GM21515 (cell line): ENCODE data around the gene HPSE.
"Not testable (repeated sequence)": the region's sequence is repeated elsewhere in the genome, so short reads cannot be mapped to it uniquely, and the experiment has no call there.

Source experiments
- ATAC-seq: cut with Tn5 transposase; IDR thresholded peaks from one replicate; pipeline ENCODE4 v1.9.1; 2021; ENCODE audit not compliant: unreplicated experiment

HPSE gene

DNA sequence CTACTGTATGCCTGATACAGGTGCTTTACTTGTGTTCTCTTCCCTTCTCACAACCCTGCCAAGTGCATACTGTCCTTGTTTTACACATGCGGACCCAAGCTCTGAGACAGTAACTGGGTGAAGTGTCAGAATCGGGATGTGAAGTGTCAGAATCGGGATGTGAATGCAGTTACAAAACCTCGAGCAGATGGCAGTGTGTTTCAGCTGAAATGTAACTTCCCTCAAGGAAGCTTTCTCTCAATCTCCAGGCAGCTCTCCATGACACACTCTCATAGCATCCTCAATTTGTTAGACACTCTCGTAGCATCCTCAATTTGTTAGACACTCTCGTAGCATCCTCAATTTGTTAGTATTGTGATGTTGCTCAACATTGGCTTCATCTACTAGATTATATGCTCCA lies 1.1 kb upstream of the HPSE start:
- no peak for ATAC-seq

DNA sequence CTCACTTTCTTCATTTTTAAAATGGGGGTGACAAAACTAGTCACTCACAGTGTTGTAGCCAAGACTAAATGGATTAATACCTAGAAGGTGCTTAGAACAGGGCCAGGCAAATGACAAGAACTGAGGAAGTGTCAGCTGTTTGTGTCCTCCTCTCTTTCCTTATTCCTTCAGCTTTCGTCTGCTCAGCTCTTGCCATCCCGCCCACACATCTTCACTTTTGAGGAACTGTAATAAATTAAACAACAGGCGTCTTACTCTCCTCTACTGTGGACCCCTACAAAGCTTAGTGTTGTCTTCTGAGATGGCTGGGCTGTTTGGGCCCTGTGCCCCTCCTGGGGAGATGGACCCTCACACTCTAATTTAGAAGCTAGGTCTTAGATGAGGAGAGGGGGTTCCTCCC lies 2.7 kb downstream of the HPSE start:
- ATAC-seq = no peak

DNA sequence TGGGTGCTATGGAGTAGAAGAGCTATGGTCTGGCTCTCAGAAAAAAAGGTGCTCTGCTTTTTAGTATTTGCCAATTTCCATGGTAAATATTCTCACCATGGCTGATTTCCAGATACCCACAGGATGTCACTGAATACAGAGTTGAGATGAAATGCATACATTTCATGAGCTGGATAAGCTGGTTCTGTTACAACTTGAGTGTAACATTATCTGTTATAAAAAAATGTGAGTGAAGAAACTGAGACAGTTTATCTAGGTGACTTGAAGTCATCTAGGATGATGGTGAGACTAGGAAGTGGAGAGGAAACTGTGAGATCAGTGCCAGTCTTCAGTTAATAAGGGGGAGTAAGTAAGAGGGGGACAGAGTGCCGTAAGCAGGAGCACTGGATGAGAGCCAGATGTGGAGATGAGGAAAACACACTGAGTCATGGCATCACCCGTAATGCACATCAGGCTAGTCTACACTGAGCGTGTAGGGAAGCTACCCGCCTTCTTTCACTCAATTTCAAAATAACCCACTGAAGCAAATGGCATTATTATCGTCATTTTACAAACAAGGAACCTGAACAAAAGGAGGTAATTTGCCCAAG lies 5.0 kb downstream of the HPSE start:
- ATAC-seq = no peak

DNA sequence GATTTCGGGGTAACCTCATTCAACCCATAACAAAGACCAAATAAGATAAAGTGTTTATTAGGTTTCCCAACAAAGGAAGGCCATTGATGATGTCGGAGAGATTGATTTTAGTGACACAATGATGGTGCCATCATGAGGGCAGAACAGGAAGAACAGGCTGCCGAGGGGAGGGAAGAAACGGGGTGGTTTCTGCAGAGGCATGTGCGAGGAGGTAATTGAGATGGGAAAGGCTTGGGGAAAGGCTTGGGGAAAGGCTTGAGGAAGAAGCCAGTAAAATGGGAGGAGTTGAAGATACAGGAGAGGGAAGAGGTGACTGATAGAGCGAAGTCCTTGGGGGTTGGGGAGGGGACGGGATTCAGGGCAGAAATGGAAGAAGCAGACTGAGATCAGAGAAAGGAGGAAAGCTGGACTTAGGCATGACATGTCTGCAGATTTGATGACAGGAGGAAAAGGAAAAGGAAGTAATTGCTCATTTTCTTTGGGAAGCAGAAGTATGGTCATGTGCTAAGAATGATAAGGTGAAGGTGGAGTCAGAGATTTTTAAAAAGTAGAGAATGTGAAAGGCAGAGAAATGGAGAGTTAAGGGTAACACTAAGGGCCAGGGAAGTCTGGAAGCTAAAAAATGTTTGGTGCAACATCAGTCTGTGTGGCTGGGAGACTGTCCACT lies 6.0 kb downstream of the HPSE start:
- ATAC-seq = no peak

DNA sequence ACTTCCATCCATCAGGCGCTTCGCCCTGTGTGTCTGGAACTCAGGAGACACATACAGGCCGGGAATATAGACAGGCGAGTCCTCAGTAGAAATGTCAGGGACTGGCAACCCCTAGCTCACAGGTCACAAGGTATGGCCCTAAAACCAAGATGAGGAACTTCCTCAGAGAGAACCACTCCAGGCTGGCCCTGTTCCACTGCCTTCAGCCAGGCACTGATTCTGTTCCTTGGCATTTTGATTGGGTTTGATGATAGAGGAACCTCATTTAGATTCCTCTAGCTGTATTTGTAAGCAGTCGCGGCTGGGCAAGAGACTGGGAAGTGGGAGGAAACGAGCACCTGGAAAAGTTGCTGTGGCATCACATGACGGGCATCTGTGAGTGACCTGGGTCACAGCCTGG lies 8.1 kb downstream of the HPSE start:
- ATAC-seq = no peak

DNA sequence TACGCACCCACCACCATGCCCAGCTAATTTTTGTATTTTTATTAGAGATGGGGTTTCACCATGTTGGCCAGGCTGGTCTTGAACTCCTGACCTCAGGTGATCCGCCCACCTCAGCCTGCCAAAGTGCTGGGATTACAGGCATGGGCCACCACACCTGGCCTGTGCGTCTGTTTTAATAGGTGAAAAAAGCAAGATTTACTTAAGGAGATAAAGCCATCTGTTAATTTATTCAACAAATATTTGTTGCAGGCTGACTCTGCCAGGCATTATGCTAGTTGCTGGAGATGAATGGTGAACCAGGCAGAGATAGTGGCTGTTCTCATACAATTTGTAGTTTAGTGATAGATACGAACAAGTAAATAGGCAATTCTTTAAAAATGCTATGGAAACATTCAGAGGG lies 9.3 kb downstream of the HPSE start:
- ATAC-seq = not testable (repeated sequence)

DNA sequence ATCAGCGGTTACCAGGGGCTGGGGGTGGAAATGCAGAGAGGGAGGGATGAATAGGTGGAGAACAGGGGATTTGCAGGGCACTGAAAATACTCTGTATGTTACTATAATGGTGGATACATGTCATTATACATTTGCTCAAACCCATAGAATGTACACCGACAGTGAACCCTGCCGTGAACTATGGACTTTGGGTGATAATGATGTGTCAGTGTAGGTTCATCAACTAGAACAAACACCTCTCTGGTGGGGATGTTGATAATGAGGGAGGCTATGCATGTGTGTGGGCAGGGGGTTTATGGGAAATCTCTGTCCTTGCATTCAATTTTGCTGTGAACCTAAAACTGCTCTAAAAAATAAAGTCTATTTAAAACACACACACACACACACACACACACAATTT lies 11.5 kb downstream of the HPSE start:
- no peak for ATAC-seq

DNA sequence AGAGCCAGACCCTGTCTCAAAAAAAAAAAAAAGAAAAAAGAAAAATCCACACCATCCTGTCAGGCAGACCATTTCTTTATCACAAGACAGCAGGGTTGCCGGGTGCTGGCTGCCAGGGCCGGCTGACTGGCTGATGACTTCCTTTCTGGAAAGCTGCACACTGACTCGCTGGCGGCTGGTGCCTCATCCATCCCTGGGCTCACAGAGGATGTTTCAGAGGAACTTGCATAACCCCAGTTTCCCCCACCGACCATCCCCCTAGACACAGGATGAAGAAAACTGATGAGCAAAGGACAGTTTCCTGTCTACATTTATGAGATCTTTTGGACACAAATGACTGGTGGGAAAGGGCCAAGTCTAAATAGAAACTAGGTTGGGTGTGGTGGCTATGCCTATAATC lies 14.1 kb downstream of the HPSE start:
- ATAC-seq = no peak

DNA sequence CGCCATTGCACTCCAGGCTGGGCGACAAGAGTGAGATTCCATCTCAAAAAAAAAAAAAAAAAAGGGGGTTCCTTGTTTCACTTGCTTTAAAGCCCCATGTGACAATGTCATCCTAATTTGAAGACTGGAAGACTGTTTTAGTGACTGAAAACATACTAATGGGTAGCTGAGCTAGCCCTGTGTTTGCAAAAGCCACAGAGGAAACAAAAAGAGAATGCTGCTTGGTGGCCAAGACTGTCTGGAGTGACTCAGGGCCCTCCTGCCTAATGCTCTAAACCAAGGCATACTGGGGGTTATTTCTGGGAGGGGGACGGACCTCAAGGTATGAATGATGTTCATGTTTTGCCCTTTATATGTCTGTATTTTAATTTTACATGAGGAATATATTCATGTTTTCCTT lies 16.0 kb downstream of the HPSE start:
- ATAC-seq = no peak

DNA sequence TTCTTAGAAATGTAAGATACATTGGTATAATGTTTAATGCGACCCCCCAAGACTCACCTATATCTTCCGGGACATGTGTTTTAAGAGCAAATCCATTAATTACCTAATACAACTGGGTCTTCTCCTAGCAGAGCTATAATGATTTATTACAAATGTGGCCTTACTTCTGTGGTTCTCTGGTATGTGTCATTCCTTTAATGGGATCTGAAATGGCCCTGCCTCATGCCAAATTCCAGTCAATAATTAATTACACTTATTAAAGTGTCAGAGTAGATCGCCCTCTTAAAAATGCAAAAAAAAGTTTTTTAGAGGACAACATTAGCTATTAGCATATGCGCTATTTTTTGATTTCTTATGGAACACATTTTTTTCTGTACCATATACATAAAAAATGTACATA lies 17.0 kb downstream of the HPSE start:
- no peak for ATAC-seq

DNA sequence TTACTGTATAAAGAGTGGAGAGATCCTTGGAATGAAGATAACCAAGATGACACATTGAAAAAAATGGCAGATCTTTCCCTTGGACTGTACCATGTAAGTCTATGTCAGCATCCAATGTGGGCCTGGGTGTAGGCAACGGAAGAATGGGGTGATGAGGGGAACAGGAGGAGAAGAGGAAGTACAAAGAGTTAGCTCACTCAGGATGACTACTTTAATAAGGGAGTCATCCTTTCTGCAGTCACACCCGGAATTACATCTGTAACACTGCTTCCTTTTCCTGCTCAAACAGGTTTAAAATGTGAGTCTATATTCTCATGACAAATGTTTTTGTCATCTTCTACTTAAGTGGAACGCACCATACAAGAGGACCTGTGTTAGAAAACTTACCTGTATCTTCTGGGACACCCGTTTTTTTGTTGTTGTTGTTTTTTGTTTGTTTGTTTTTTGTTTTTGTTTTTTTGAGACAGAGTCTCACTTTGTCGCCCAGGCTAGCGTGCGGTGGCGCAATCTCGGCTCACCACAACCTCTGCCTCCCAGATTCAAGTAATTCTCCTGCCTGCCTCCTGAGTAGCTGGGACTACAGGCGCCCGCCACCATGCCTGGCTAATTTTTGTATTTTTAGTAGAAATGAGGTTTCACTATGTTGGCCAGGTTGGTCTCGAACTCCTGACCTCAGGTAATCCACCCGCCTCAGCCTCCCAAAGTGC lies 18.0 kb downstream of the HPSE start:
- no peak for ATAC-seq

DNA sequence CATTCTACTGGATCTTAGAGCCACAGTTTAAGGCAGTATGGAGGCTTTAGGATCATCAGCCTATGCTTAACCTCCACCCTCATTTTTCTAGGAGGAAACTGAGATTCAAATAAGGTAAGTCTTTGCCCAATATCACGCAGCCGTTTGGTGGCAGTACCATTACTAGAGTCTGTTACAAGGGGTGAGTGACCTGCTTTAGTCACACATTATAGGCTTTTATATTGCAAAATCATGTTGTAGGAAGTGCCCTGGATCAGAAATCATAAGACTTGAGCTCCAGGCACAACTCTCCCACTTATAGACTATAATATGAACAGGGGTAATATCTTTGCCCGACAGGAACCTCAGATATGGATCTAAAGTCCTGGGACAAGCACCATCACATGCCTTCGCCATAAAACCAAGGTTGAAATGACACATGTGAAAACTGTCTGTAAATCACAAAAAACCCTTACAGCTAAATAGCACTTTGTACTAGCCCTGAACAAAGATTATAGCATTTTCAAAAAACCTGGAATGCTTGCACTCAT lies 19.2 kb downstream of the HPSE start:
- ATAC-seq = no peak

DNA sequence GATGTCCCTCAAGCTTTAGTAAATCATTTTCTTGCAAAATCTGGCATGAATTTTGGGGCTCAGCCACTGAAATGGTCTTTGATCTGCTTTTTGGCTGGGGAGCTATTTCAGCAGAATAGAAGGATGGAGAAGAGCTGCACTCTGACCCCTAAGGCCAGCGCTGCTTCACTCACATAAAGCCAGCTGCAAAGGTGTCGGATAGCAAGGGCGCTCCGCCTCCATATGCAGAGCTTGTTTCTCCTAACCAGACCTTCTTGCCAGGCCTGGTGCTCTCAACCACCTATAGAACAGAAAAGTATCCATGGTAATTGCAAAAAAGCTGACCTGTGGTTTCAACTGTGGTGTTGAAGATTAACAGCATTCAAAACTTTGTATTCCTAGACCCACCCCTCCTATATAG lies 26.0 kb downstream of the HPSE start:
- no peak for ATAC-seq

DNA sequence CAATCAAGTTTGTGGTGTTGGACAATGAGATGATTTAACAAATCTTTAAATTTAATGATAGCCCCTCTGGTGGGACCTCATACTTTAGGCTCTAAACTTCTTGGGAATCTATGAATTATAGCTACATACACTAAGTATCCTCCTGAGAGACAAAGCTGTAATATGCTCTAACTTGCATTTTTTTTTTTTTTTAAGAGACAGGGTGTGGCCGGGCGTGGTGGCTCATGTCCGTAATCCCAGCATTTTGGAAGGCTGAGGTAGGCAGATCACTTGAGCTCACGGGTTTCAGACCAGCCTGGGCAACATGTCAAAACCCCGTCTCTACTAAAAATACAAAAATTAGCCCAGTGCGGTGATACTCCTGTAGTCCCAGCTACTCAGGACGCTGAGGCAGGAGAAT lies 26.7 kb downstream of the HPSE start:
- ATAC-seq = no peak

DNA sequence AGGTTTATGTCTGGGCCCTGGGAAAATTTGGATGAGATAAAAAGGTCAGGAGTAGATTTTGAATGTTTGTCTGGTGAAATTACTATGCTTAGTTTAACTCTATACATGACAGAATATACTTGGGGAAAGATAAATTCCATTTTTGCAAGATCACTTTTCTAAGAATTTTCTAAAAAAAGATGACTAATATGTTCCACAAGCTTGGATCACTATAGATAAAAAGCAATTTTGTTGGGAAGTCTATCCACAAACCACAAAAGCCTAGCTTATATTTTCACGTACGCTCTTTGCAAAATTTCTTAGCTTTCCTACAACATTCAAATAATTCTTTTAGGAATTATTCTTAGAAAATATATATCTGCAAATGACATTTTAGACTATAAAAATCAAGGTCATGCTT lies 29.5 kb downstream of the HPSE start:
- ATAC-seq = no peak

DNA sequence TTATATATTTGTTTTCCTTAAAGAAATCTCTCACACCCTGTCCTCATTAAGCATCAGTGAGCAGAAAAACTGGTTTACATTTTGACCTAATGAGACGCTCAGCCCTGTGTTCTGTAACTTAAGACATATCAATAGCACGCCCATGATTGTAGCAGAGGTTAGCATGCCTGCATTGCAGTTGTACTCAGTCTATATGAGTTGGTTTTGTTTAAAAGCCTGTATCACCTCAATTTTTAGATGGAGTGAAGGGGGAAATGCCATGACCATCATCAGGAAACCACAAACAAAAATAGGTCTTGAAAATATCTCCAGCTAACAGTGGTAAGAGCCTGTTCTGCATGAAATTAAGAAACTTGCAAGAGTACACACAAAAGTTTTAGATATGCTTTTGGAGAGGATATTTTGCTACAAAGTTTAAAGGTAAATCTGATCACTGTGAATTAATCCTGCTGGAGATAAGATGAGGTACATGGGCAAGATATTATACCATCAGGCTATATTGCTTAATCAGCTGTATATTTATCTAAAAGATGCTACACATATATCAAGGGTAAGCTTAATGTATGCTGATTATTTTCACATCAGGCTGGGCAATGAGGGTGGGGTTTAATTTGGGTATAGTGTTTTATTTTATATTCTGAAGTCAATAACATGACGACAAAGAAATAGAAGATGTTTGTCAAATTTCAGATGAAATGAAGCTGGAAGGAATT lies 36.9 kb downstream of the HPSE start:
- ATAC-seq = no peak

DNA sequence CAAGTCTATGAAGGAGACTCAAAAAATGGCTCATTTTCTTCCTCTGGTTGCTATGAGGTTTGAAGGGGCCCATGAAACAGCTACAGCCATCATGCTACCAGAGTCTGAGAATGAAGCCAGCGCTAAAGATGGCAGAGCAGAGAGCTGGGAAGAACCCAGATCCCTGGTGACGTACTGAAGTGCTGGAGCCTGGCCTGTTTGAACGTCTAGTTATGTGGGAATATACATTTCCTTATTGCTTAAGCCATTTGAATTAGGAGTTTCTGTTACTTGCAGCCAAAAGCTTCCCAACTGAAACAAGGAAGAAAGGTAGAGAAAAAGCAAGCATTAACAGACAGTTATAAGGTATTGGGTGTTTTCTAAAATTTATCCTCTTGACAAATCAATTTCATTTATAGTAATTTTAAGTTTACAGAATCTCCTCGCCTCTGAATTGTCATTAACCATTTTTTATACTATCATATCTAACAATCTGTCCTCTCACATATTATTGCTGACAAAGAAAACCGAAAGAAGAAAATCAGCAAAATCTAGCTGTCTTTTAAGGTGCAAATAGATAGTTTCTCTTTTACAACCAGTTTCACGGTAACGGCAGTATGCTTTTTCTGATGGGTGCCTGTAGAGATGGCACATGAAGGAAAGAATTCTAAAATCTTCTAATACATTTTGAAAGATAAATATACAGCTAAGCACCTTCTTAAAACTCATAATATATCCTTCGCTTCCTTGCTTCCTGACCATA lies 41.2 kb downstream of the HPSE start:
- no peak for ATAC-seq

DNA sequence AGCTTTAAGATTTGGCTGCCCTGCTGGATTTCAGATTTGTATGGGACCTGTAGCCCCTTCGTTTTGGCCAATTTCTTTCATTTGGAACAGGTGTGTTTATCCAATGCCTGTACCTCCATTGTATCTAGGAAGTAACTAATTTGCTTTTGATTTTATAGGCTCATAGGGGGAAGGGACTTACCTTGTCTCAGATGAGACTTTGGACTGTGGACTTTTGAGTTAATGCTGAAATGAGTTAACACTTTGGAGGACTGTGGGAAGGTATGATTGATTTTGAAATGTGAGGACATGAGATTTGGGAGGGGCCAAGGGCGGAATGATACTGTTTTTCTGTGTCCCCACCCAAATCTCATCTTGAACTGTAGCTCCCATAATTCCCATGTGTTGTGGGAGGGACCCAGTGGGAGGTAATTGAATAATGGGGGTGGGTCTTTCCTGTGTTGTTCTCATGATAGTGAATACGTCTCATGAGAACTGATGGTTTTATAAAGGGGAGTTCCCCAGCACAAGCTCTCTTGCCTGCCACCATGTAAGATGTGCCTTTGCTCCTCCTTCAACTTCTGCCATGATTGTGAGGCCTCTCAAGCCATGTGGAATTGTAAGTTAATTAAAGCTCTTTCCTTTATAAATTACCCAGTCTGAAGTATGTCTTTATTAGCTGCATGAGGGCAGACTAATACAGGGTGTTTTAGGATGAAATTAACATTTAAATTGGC lies 44.4 kb downstream of the HPSE start:
- not testable (repeated sequence) for ATAC-seq

DNA sequence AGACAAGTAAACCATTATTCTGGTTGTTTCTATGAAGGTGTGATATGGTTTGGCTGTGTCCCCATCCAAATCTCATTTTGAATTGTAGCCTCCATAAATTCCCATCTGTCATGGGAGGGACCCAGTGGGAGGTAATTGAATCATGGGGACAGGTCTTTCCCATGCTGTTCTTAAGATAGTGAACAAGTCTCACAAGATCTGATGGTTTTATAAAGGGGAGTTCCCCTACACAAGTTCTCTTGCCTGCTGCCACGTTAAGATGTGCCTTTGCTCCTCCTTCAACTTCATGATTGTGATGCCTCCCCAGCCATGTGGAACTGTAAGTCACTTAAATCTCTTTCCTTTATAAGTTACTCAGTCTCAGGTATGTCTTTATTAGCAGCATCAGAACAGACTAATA lies 46.3 kb downstream of the HPSE start:
- not testable (repeated sequence) for ATAC-seq

DNA sequence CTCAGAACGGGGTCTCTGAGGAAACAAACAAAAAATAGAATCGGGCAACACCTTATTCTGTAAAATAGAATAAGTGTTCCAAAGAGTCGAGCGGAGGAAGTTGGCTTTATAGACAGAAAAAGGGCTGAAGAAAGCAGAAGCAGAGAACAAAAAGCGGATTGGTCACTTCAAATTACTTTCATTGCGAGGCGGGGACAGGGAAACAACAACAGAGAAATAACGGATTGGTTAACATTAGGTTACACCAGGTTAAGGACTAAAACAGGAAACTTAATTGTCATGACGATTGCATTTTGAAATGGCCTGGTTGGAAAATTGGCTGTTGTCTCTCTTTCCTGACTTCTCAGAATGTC lies 49.6 kb downstream of the HPSE start:
- ATAC-seq = peak; percentile 13
